ENCODE measurements around the gene SWSAP1. TPM values are rescaled to one million over a fixed set of nuclear protein-coding genes. Genes with fewer than 3 reads are reported as not detected.
"Not testable (repeated sequence)": the region's sequence is repeated elsewhere in the genome, so short reads cannot be mapped to it uniquely, and the experiment has no call there.

Gene SWSAP1
- total and polyA plus RNA-seq, 2 of the 8 experiments (the other 6 are each of a cell fraction or from before 2014, with no cell fraction given): 3.1 to 5.2 TPM

GRCh38 chr19:11339254-11340098, 35.0 kb upstream of the SWSAP1 start, which contains the start of gene RAB3D (continued):
- TF ChIP-seq ATF2 (IDR thresholded peaks at IDR 0.05; ENCODE audit: low read length): no peak

- H4K20me1 ChIP-seq (replicated peaks in 1 of 2; ENCODE audit: control insufficient read depth in 1 of 2, insufficient read depth in 2 of 2, low read length in 2 of 2); H2BK5ac ChIP-seq (ENCODE audit: low read depth, low read length); H2AK5ac ChIP-seq (ENCODE audit: low read depth, low read length); H2BK20ac ChIP-seq (ENCODE audit: low read length); H2BK15ac ChIP-seq (ENCODE audit: low read length); H2AFZ ChIP-seq (ENCODE audit: low read length); FAIRE-seq; H4K8ac ChIP-seq (ENCODE audit: extremely low read depth, insufficient read depth, low read length); H3K14ac ChIP-seq (ENCODE audit: insufficient read length); H3K4me3 ChIP-seq (ENCODE audit: extremely low read depth in 1 of 4, insufficient read depth in 2 of 4, low read depth in 3 of 4, low read length in 4 of 4); H4K5ac ChIP-seq (ENCODE audit: insufficient read length, low read depth, low read length); H3K79me1 ChIP-seq (ENCODE audit: low read depth, low read length); H3K9me3 ChIP-seq (ENCODE audit: insufficient read depth in 2 of 2, low read depth in 1 of 2, low read length in 1 of 2); H3K18ac ChIP-seq (ENCODE audit: extremely low read depth, low read length); H3K56ac ChIP-seq (replicated peaks; ENCODE audit: insufficient read length, low read depth, low read length); H3K27ac ChIP-seq (ENCODE audit: low read depth, low read length); H2BK120ac ChIP-seq (replicated peaks; ENCODE audit: low read depth, low read length); H4K91ac ChIP-seq (replicated peaks; ENCODE audit: insufficient read length, low read length); H3K36me3 ChIP-seq (ENCODE audit: control insufficient read depth in 2 of 4, insufficient read depth in 4 of 4, low read length in 3 of 4); H3K4ac ChIP-seq (replicated peaks; ENCODE audit: insufficient read length, low read depth, low read length); H3K9ac ChIP-seq (replicated peaks in 1 of 4; ENCODE audit: extremely low read depth in 1 of 4, low read depth in 3 of 4, low read length in 3 of 4); H3K23ac ChIP-seq (ENCODE audit: insufficient read length); DNase-seq (ENCODE audit: low read depth in 1 of 2, low spot score in 2 of 2); H3K4me1 ChIP-seq (replicated peaks in 1 of 4; ENCODE audit: control insufficient read depth in 3 of 4, insufficient read depth in 4 of 4, low read length in 3 of 4); H2BK12ac ChIP-seq (ENCODE audit: low read depth, low read length); H3K27me3 ChIP-seq (replicated peaks in 1 of 4; ENCODE audit: control insufficient read depth in 3 of 4, extremely low read depth in 1 of 4, insufficient read depth in 3 of 4, low read length in 3 of 4); H3K79me2 ChIP-seq (ENCODE audit: control insufficient read depth in 1 of 2, insufficient read depth in 2 of 2, low read length in 2 of 2): not testable (repeated sequence)
- H3K4me2 ChIP-seq (ENCODE audit: insufficient read depth in 1 of 2, low read depth in 2 of 2, low read length in 2 of 2): peak overlapping the region; percentile 54 to 80; a peak in 3 of 4 replicates
- WGBS, 2 experiments (ENCODE audit: extremely low coverage in 1 of 2, insufficient coverage in 1 of 2, insufficient read length in 1 of 2, insufficient replicate concordance in 2 of 2, low coverage in 1 of 2, low lambda C conversion rate in 2 of 2, missing lambda C conversion rate in 1 of 2): 93% methylated on average over 8 of the region's 8 CpGs; no CpG with 5 or more reads in 1 of the 2 experiments
- ChIA-PET POLR2A (ENCODE audit: partially characterized antibody) (interaction anchor here (0.9 to 2.8 kb wide), 7 partner anchors 12 to 79 kb away, joined by 4 to 13 read pairs (median 5); partner anchors contain the start of gene EPOR), CTCF (ENCODE audit: partially characterized antibody) (interaction anchor here (0.7 to 2.8 kb wide), 6 partner anchors 18 to 52 kb away, joined by 3 to 9 read pairs (median 4); partner anchors contain the start of gene TSPAN16)
- peaks cover 11% of the 10 kb centered on the region; the same call in 1 of the 2 replicates for H3K23me2 ChIP-seq (ENCODE audit: low read depth, low read length)
Observed at GRCh38 chr19:11340099-11340467, 34.4 kb upstream of the SWSAP1 start.
